Limb (tissue), 2 donors: ENCODE data around the gene SLC26A6.

Experiments used
- DNase-seq, 2 donors: peaks; one replicate each; pipeline ENCODE4 v3.0.0-alpha.2; 2016; ENCODE audit errors: extremely low spot score in 2 of 2

The SLC26A6 gene

GRCh38 chr3:48633256-48633655, 2.0 kb downstream of the SLC26A6 start:
- DNase-seq: no peak

- no peak for DNase-seq
Observed at GRCh38 chr3:48631516-48632448, 3.5 kb downstream of the SLC26A6 start.

GRCh38 chr3:48630833-48631232, 4.4 kb downstream of the SLC26A6 start:
- no peak for DNase-seq

- DNase-seq: no peak
Observed at GRCh38 chr3:48630407-48630806, 4.9 kb downstream of the SLC26A6 start.

- DNase-seq: no peak
Observed at GRCh38 chr3:48629894-48630293, 5.4 kb downstream of the SLC26A6 start.

- no peak for DNase-seq
Observed at GRCh38 chr3:48628277-48629017, 6.8 kb downstream of the SLC26A6 start.

- no peak for DNase-seq
Observed at GRCh38 chr3:48625600-48625999, 9.7 kb downstream of the SLC26A6 start.

GRCh38 chr3:48624767-48625166, 10.5 kb downstream of the SLC26A6 start:
- no peak for DNase-seq

- DNase-seq: no peak
Observed at GRCh38 chr3:48623851-48624547, 11.3 kb downstream of the SLC26A6 start.

GRCh38 chr3:48621461-48621869, 13.8 kb downstream of the SLC26A6 start, which contains the start of gene TMEM89:
TMEM89 (minus strand) TSS chr3:48621769; CDS start chr3:48621756, 13 bp downstream.
- no peak for DNase-seq

GRCh38 chr3:48619541-48620524, 15.4 kb downstream of the SLC26A6 start:
- DNase-seq: no peak

- DNase-seq: no peak
Observed at GRCh38 chr3:48617559-48617958, 17.7 kb downstream of the SLC26A6 start.

GRCh38 chr3:48614044-48614443, 21.2 kb downstream of the SLC26A6 start:
- no peak for DNase-seq

- DNase-seq: no peak
Observed at GRCh38 chr3:48612309-48612708, 23.0 kb downstream of the SLC26A6 start.

- peak; percentile 95 for DNase-seq
Observed at GRCh38 chr3:48609088-48610005, 25.9 kb downstream of the SLC26A6 start, which contains the start of gene UQCRC1. UQCRC1 (minus strand) TSS chr3:48609646; CDS start chr3:48609620, 26 bp downstream.

GRCh38 chr3:48607519-48607918, 27.7 kb downstream of the SLC26A6 start:
- no peak for DNase-seq

GRCh38 chr3:48601622-48601994, 33.7 kb downstream of the SLC26A6 start:
- no peak for DNase-seq

- DNase-seq: no peak
Observed at GRCh38 chr3:48600711-48601621, 34.3 kb downstream of the SLC26A6 start.
